ENCODE data around the gene SEMA3B.
A peak's percentile ranks its signal among the peaks of the same experiment; 100 is the strongest.
"Not testable (repeated sequence)": the region's sequence is repeated elsewhere in the genome, so short reads cannot be mapped to it uniquely, and the experiment has no call there.

SEMA3B gene

GRCh38 chr3:50238549-50239026, 30.4 kb upstream of the SEMA3B start:
- peak; percentile 82 for DNase-seq

- DNase-seq = no peak
Measured at GRCh38 chr3:50239649-50240048, 29.3 kb upstream of the SEMA3B start.

DNA sequence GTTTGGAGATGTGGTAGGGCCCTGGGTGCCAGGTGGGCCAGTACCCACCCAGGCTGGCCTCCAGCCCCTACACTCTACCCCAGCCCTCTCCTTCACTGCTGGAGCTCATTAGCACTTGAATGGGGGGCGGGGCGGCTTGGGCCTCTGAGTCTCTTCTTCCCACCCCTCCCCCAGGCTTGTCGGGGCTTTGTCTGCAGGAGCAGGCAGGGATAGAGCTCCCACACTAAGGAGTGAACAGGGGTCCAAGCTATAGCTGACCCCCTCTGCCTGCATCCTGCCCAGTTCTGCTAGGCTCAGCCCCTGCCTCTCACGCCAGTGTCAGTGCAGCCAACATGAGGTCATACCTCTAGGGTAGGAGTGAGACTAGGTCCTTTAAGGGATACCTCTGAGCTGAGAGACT, 27.8 kb upstream of the SEMA3B start:
- DNase-seq = no peak

- DNase-seq = no peak
Measured at GRCh38 chr3:50241713-50242380, 27.1 kb upstream of the SEMA3B start.

DNA sequence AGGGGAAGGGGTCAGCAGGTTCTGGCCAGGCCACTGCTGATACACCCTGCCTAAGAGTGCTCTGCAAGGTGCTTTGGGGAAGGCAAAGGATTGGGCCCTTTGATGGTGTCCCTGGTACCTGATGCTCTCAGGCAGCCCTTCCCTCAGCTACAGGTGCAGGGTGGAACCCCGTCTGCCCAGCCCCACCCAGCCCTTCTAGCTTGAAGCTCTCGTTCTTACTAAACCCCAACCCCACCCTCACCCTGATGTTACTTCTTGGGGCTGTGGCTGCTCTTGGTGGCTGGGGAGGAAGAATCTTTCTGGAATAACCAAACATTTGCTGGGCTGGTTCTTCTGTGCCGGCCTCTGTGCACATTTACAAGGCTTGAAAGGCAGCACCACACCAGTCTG, 26.6 kb upstream of the SEMA3B start:
- no peak for DNase-seq

- peak; percentile 63 for DNase-seq
Measured at GRCh38 chr3:50242851-50243542, 25.9 kb upstream of the SEMA3B start.

DNA sequence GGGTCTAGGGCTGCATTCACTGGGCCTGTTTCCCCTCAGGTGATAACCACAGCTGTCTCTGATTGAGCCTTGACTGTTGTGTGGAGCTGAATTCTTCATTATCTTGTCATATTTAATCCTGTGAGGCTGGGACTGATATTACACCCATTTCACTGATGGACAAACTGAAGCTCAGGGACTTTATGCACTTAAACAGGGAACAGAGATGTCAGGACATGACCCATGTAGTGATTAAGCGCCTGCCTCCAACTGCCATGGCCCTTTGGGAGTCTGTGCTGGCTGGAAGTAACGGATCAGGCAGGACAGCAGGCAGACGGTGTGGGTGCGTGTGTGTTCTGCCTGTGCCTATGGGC, 25.4 kb upstream of the SEMA3B start:
- no peak for DNase-seq

- DNase-seq = not testable (repeated sequence)
Measured at GRCh38 chr3:50244813-50245212, 24.1 kb upstream of the SEMA3B start.

DNA sequence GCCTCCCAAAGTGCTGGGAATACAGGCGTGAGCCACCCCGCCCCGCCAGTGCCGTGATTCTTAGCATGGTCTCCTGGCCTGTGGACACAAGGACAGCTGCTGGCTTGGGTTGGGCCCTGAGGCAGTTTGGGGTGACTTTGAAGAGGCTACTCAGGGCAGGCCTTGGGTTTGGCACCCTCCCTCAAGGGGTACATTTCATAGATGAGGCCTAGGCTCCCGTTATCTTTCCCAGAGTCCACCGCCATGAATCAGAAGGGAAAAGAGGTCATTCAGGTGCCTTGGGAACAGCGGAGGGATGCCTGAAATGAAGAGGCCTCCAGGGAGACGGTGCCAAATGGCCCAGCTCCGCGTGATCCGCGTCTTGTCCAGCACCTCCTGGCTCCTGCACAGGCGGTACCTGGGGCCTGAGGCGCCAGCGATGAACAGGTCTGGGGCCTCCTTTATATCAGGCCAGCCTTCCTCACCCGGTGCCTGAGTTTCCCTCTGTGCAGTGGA, 23.6 kb upstream of the SEMA3B start:
- DNase-seq = no peak

DNA sequence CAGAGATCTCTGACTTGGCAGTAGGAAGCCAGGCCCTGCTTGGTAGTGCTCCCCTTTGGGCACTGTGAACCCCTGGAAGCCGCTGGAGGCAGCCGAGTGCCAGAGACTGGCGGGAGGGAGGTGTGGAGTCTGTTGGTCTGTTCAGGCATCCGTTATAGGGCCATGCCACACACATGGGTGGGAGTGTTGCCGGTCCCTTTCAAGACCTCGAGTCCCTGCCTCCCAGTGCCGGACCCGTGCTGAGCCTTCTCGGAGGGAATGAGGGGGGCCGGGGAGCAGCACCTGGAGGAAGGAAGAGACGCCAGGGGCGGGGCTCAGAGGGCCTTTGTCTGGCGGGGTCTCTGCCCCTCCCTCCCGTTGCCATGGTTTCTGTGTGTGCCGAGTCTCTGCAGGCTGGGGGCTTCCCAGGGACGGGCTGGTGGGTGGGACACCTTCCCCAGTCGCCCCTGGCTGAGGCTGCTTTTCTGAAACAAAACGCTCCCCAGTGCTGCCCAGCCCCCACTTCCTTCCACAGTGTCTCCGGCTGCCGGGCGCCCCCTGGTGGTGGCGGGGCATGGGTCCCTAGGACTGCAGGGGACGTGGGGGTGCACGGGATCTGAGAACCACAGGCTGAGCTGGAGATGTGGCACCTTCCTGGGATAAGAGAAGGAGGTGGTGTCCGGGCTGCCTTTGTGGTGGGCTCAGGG, 23.0 kb upstream of the SEMA3B start:
- DNase-seq = peak; percentile 89

DNA sequence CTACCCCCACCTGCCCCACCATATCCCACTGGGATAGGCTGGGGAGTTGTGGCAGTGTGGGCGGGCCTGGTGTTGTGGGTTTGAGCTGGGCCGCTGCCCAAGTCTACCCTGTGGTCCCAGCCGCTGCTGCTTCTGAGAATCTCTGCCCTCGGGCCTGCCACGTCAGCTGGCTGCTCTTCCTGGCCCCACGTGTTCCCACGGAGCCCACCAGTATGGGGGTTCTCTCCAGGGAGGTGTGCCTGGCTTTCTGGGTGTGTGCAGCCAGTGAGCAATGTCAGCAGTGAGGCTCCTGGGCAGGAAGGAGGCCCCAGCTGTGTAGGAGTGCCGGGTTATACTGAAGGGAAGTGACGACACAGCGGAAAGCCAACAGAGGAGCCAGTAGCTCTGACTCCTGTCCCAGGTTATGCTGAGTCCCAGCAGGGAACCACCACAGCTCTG, 22.4 kb upstream of the SEMA3B start:
- peak; percentile 77 for DNase-seq

DNA sequence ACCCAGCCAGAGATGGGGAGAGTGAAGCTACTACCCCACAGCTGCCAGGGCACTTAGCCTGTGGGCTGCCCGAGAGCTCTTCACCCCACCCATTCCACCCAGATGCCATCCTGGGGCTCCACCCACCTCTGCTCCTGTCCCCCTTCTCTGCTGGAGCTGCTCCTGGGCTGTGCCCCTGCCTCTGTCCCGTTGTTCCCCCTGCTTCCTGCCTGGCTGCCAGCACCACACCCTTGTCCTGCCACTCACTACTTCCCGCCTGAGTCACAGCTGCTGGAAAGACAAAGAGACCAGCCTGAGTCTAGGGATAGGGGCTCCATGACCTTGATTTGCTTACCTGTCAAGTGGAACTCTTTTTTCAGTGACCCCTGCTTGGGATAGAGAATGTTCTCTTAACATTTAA, 20.6 kb upstream of the SEMA3B start:
- no peak for DNase-seq

GRCh38 chr3:50249457-50249856, 19.5 kb upstream of the SEMA3B start:
- DNase-seq = no peak

GRCh38 chr3:50250514-50250913, 18.4 kb upstream of the SEMA3B start:
- DNase-seq = no peak

DNA sequence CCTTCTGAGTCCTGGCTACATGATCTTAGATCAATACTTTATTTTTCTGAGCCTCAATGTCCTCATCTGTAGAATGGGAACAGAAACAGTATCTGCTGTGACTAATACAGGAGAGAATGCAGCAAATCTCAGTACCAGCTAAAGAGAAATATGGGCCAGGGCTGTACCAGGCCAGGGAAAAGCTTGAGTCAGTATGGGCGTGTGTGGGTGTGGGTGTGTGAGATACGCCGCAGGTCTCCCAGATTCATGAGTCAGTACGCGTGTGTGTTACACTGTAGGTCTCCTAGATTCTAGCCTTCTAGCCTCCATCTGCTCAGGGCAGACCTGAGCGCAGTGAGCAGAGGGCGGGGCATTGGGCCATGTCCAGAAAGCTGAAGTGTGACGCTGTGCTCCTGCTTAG, 17.7 kb upstream of the SEMA3B start:
- DNase-seq = peak; percentile 76

- DNase-seq = no peak
Measured at GRCh38 chr3:50254577-50255250, 14.2 kb upstream of the SEMA3B start.

- no peak for DNase-seq
Measured at GRCh38 chr3:50255251-50255615, 13.7 kb upstream of the SEMA3B start.

- peak; percentile 52 for DNase-seq
Measured at GRCh38 chr3:50256978-50257890, 11.7 kb upstream of the SEMA3B start.

GRCh38 chr3:50258029-50258680, 10.8 kb upstream of the SEMA3B start:
- no peak for DNase-seq

DNA sequence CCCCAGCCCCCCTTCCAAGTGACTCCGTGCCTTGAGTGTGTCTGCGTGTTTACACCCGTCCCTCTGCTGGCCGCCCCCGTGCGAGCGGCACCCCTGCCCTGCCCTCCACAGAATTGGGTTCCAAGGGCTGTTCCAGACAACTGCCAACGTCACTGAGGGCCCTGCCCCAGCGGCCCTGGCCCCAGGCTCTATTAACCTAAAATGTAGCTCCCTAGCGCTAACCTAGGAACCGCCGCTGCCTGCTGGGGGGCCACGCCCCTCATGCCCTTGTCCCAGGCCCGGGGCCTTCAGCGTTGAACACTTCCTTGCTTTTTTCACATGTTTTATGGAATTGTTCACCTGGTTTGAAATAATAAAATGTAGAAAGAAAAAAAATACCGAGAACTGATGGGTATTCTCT, 10.0 kb upstream of the SEMA3B start:
- DNase-seq = no peak

- no peak for DNase-seq
Measured at GRCh38 chr3:50259432-50260026, 9.4 kb upstream of the SEMA3B start.

Data from hematopoietic multipotent progenitor cell treated with erythropoietin and hydrocortisone succinate and interleukin-3 and kit ligand, for 8 days (in vitro differentiated cells).